SK-N-SH (cell line): ENCODE measurements around the gene SAMD8. TPM values are rescaled to one million over a fixed set of nuclear protein-coding genes. Genes with fewer than 3 reads are reported as not detected.

ENCODE experiments used
- CTCF ChIA-PET: fragments of 300-600, 350-600 bp; formaldehyde crosslinking; extraction: SDS; loops from one replicate; lab custom pipeline; 2021; lab: Yijun Ruan, JAX
- POLR2A ChIA-PET: fragments of 350-600 bp; sonication (Branson Sonifier 250); formaldehyde crosslinking; extraction: SDS; loops from one replicate; lab custom pipeline; 2020; ENCODE audit warnings: antibody characterized with exemption, inconsistent platforms; lab: Yijun Ruan, JAX
- DNase-seq: peaks from one replicate; pipeline ENCODE4 v3.0.0; 2012
- H2AFZ ChIP-seq: fragments of 200-600 bp; sonication (generic); 2 replicates; pipeline ENCODE4 v1.8.1; 2016; ENCODE audit warnings: antibody characterized with exemption, mild to moderate bottlenecking, low read depth
- H3F3A ChIP-seq: fragments of 200-600 bp; sonication (generic); replicated peaks from 2 replicates; pipeline ENCODE3; 2016; ENCODE audit warnings: antibody characterized with exemption, mild to moderate bottlenecking; ENCODE audit not compliant: insufficient read depth
- H3K27ac ChIP-seq, 2 experiments: fragments of 200-500 bp in 1 of 2; fragments of 200-600 bp in 1 of 2; sonication (Bioruptor generic) in 1 of 2; sonication (generic), shearing (Covaris generic) in 1 of 2; 2 replicates each; pipeline versions ENCODE4 v1.5.1 to v1.6.1; 2014 to 2016; ENCODE audit warnings: low read depth in 2 of 2, inconsistent platforms in 1 of 2, low read length in 1 of 2, mild to moderate bottlenecking in 1 of 2, mixed read lengths in 1 of 2
- H3K27me3 ChIP-seq: fragments of 200-600 bp; sonication (generic), shearing (Covaris generic); 2 replicates; pipeline ENCODE4 v1.6.1; 2016; ENCODE audit warnings: mixed run types; ENCODE audit not compliant: insufficient read depth
- H3K36me3 ChIP-seq, 2 experiments: fragments of 200-500 bp in 1 of 2; fragments of 200-600 bp in 1 of 2; sonication (Bioruptor generic) in 1 of 2; sonication (generic) in 1 of 2; replicated peaks in 1 of 2; 2 replicates each; pipeline versions ENCODE3 to v1.5.1; 2014 to 2016; ENCODE audit warnings: low read length in 1 of 2, mild to moderate bottlenecking in 1 of 2; ENCODE audit not compliant: insufficient read depth in 2 of 2, control insufficient read depth in 1 of 2
- H3K4me1 ChIP-seq, 2 experiments: fragments of 200-500 bp in 1 of 2; fragments of 200-600 bp in 1 of 2; sonication (Bioruptor generic) in 1 of 2; sonication (generic), shearing (Covaris generic) in 1 of 2; 2 replicates each; pipeline versions ENCODE4 v1.5.1 to v1.6.1; 2014 to 2016; ENCODE audit warnings: low read depth in 1 of 2, low read length in 1 of 2, mixed run types in 1 of 2; ENCODE audit not compliant: insufficient read depth in 2 of 2, control insufficient read depth in 1 of 2
- H3K4me2 ChIP-seq: fragments of 200-600 bp; sonication (generic), shearing (Covaris generic); 2 replicates; pipeline ENCODE4 v1.6.1; 2017; ENCODE audit warnings: mixed run types
- H3K4me3 ChIP-seq, 2 experiments: fragments of 200-500 bp in 1 of 2; fragments of 200-600 bp in 1 of 2; sonication (Bioruptor generic) in 1 of 2; sonication (generic), shearing (Covaris generic) in 1 of 2; 2 replicates each; pipeline versions ENCODE4 v1.5.1 to v1.8.1; 2014 to 2016; ENCODE audit warnings: low read depth in 2 of 2, inconsistent platforms in 1 of 2, low read length in 1 of 2, mild to moderate bottlenecking in 1 of 2, mixed read lengths in 1 of 2, moderate library complexity in 1 of 2
- H3K79me2 ChIP-seq: fragments of 200-600 bp; sonication (generic); 2 replicates; pipeline ENCODE4 v1.8.1; 2017; ENCODE audit warnings: mild to moderate bottlenecking; ENCODE audit not compliant: insufficient read depth
- H3K9ac ChIP-seq: fragments of 200-600 bp; sonication (generic); 2 replicates; pipeline ENCODE4 v1.6.1; 2017; ENCODE audit warnings: mixed run types
- H3K9me2 ChIP-seq: fragments of 200-600 bp; sonication (generic); 2 replicates; pipeline ENCODE4 v1.6.1; 2017; ENCODE audit warnings: mixed run types
- H3K9me3 ChIP-seq: fragments of 200-600 bp; sonication (generic); 2 replicates; pipeline ENCODE4 v1.6.1; 2017; ENCODE audit warnings: mixed run types, mild to moderate bottlenecking, moderate library complexity
- H4K20me1 ChIP-seq: fragments of 200-600 bp; sonication (generic); 2 replicates; pipeline ENCODE4 v1.6.1; 2017; ENCODE audit warnings: mild to moderate bottlenecking, mixed run types; ENCODE audit not compliant: insufficient read depth
- CHD2 ChIP-seq: fragments of 150-350 bp; IDR thresholded peaks from 2 replicates; pipeline ENCODE4 v1.6.1; 2018; ENCODE audit warnings: low read length; ENCODE audit not compliant: partially characterized antibody
- CTCF ChIP-seq: fragments of 200-600 bp; sonication (generic); IDR thresholded peaks from 2 replicates; pipeline ENCODE4 v1.6.1; 2017; ENCODE audit warnings: antibody characterized with exemption, mild to moderate bottlenecking, moderate library complexity
- ELF1 ChIP-seq: IDR thresholded peaks from 2 replicates; pipeline ENCODE4 v1.4.0; 2012
- EZH2phosphoT487 ChIP-seq: fragments of 200-600 bp; sonication (generic); IDR thresholded peaks from 2 replicates; pipeline ENCODE4 v1.6.1; 2017; ENCODE audit warnings: low read depth, mixed run types, mild to moderate bottlenecking, antibody characterized with exemption, moderate library complexity, borderline replicate concordance
- FOXJ3 ChIP-seq: sonication (generic); formaldehyde crosslinking; IDR thresholded peaks from 2 replicates; pipeline ENCODE4 v1.5.1; 2020; ENCODE audit warnings: mild to moderate bottlenecking, missing genetic modification reagents
- FOXM1 ChIP-seq: IDR thresholded peaks from 2 replicates; pipeline ENCODE4 v1.4.0; 2012; ENCODE audit warnings: low read depth, mild to moderate bottlenecking
- GATA2 ChIP-seq: sonication (generic); formaldehyde crosslinking; IDR thresholded peaks from 2 replicates; pipeline ENCODE4 v1.5.0; 2020; ENCODE audit warnings: mild to moderate bottlenecking, missing genetic modification reagents
- IRF3 ChIP-seq: fragments of 150-350 bp; IDR thresholded peaks from 2 replicates; pipeline ENCODE4 v1.6.1; 2016; ENCODE audit warnings: mild to moderate bottlenecking, low read depth, low read length
- MXI1 ChIP-seq: IDR thresholded peaks from 2 replicates; pipeline ENCODE4 v1.6.1; 2012; ENCODE audit warnings: mild to moderate bottlenecking, low read depth, low read length, improper control_type of control experiment
- NFIC ChIP-seq: IDR thresholded peaks from 2 replicates; pipeline ENCODE4 v1.4.0; 2012; ENCODE audit warnings: borderline replicate concordance
- SIN3A ChIP-seq: IDR thresholded peaks from 2 replicates; pipeline ENCODE4 v1.6.1; 2012; ENCODE audit warnings: low read depth, mild to moderate bottlenecking, low read length, moderate library complexity, borderline replicate concordance
- SMC3 ChIP-seq: IDR thresholded peaks from 2 replicates; pipeline ENCODE4 v1.6.1; 2012; ENCODE audit warnings: low read depth, low read length, improper control_type of control experiment
- TAF1 ChIP-seq: IDR thresholded peaks from 2 replicates; pipeline ENCODE4 v1.6.1; 2012; ENCODE audit warnings: low read depth, mild to moderate bottlenecking, low read length, moderate library complexity, borderline replicate concordance
- TEAD4 ChIP-seq: IDR thresholded peaks from 2 replicates; pipeline ENCODE4 v1.4.0; 2012; ENCODE audit warnings: mild to moderate bottlenecking, borderline replicate concordance; ENCODE audit not compliant: insufficient read depth
- YY1 ChIP-seq: IDR thresholded peaks from 2 replicates; pipeline ENCODE4 v1.4.0; 2012; ENCODE audit warnings: low read depth, mild to moderate bottlenecking
- ZBTB33 ChIP-seq: IDR thresholded peaks from 2 replicates; pipeline ENCODE4 v1.4.0; 2012; ENCODE audit warnings: low read depth, borderline replicate concordance
- WGBS: methylation state at CpG from one replicate; pipeline ENCODE4 v1.1.6; 2017; ENCODE audit warnings: low lambda C conversion rate; 5-methylcytosine and 5-hydroxymethylcytosine counted together
- polyA plus RNA-seq, 3 experiments: library from polyadenylated mRNA; depleted of rRNA; stranded (reverse); fragments of >200 nt; gene quantifications; 2 replicates each; pipeline ENCODE4 v1.2.3, GENCODE V29; 2012
- TF ChIP-seq, protein P1 (sequence below): IDR thresholded peaks from 2 replicates; pipeline ENCODE4 v1.4.0; 2012; ENCODE audit warnings: low read depth

Gene SAMD8
- polyA plus RNA-seq, 1 of the 3 experiments (the other 2 are of a cell fraction): 9.7 TPM

- TF ChIP-seq ZBTB33 (no peak), IRF3 (no peak), FOXJ3 (CRISPR knock-in tag) (no peak), EZH2phosphoT487 (no peak), CTCF (no peak), SIN3A (no peak), GATA2 (CRISPR knock-in tag) (no peak), NFIC (no peak), FOXM1 (no peak), CHD2 (no peak), MXI1 (no peak), SMC3 (no peak), TAF1 (no peak), YY1 (no peak), ELF1 (no peak), TEAD4 (no peak)
- TF ChIP-seq, protein P1, sequence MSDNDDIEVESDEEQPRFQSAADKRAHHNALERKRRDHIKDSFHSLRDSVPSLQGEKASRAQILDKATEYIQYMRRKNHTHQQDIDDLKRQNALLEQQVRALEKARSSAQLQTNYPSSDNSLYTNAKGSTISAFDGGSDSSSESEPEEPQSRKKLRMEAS: no peak
- Histone ChIP-seq H3K4me2 (no peak overlapping the region), H2AFZ (no peak overlapping the region), H3K4me1 (peaks cover 0 to 9% of the 10 kb centered on the region in 2 experiments; a peak in 2 of 4 replicates), H3K9me3 (no peaks in the 10 kb centered on the region), H3K27ac (no peak overlapping the region), H3K36me3 (no peaks in the 10 kb centered on the region), H3K9ac (no peak overlapping the region), H3K4me3 (no peak overlapping the region), H3F3A (no peaks in the 10 kb centered on the region), H3K79me2 (no peaks in the 10 kb centered on the region), H3K9me2 (no peaks in the 10 kb centered on the region), H4K20me1 (no peaks in the 10 kb centered on the region), H3K27me3 (no peaks in the 10 kb centered on the region)
- POLR2A ChIA-PET: no interaction called here
- WGBS: 79% methylated on average over 9 of the region's 9 CpGs
- CTCF ChIA-PET: interaction anchor here (1.2 to 1.9 kb wide), 2 partner anchors 14 to 29 kb away, joined by 4 to 5 read pairs; no protein-coding TSS in a partner anchor
- DNase-seq: no peak
Measured at GRCh38 chr10:75201793-75202307, 90.4 kb downstream of the SAMD8 start.
